Fibroblast of lung (primary cell): Measurements from ENCODE around the gene ZNF775.

ENCODE experiments used
- CTCF ChIP-seq, 2 donors: IDR thresholded peaks in 1 of 2; conservative IDR thresholded peaks in 1 of 2; 1 replicate in 1 of 2; 2 replicates in 1 of 2; pipeline ENCODE4 v1.5.1; 2011 to 2012; ENCODE audit warnings: low read length in 2 of 2, control low read depth in 1 of 2, inconsistent platforms in 1 of 2, low read depth in 1 of 2, mild to moderate bottlenecking in 1 of 2
- EZH2 ChIP-seq: IDR thresholded peaks from 2 replicates; pipeline ENCODE4 v1.5.1; 2012; ENCODE audit warnings: low read length, control low read depth, mild to moderate bottlenecking; ENCODE audit errors: missing control alignments

DNA sequence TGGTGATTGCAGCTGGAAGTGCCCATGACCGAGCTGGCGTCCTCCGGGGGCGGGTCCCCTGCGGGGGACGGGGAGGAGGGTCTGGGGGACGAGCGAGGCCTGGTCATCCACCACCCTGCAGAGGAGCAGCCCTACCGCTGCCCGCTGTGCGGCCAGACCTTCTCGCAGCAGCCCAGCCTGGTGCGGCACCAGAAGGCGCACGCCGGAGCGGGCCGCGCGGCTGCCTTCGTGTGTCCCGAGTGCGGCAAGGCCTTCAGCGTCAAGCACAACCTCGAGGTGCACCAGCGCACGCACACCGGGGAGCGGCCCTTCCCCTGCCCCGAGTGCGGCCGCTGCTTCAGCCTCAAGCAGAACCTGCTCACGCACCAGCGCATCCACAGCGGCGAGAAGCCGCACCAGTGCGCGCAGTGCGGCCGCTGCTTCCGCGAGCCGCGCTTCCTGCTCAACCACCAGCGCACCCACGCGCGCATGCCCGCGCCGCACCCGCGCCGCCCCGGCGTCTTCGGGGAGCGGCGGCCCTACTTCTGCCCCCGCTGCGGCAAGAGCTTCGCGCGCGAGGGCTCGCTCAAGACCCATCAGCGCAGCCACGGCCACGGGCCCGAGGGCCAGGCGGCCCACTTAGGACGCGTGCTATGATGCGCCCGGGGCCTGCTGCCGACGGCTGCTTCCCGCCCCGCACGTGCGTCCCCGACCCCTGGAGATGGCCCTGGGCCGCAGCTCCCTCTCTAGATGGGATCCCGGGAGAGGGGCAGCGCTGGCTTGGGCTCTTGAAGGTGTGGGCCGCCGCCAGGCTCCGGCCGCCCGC, 28.7 kb downstream of the ZNF775 start:
- TF ChIP-seq CTCF (conservative IDR thresholded peaks at IDR 0.05 in 1 of 2, IDR thresholded peaks at IDR 0.05 in 1 of 2; ENCODE audit: low read depth in 1 of 2, low read length in 2 of 2), result no peak
- TF ChIP-seq EZH2, result no peak
